Uterus (tissue), 4 donors: Measurements from ENCODE around the gene GPR17. TPM values are rescaled to one million over a fixed set of nuclear protein-coding genes. Genes with fewer than 3 reads are reported as not detected.

Experiments used
- DNase-seq, 2 donors: peaks; one replicate each; pipeline ENCODE4 v3.0.0-alpha.2; 2019 to 2020
- H3K27ac ChIP-seq, 2 donors: fragments of 200-600 bp; sonication (generic); 1 replicate in 1 of 2; 2 replicates in 1 of 2; pipeline ENCODE4 v1.5.1; 2016 to 2018
- H3K27me3 ChIP-seq, 2 donors: fragments of 200-600 bp; sonication (generic); one replicate each; pipeline ENCODE4 v1.5.1; 2018 to 2019; ENCODE audit warnings: control low read depth in 1 of 2
- H3K36me3 ChIP-seq, 2 donors: fragments of 200-600 bp; sonication (generic); one replicate each; pipeline ENCODE4 v1.5.1; 2019; ENCODE audit warnings: control low read depth in 1 of 2
- H3K4me1 ChIP-seq, 2 donors: fragments of 200-600 bp; sonication (generic); one replicate each; pipeline ENCODE4 v1.5.1; 2018 to 2019; ENCODE audit warnings: control low read depth in 1 of 2
- H3K4me3 ChIP-seq, 2 donors: fragments of 200-600 bp; sonication (generic); 1 replicate in 1 of 2; 2 replicates in 1 of 2; pipeline ENCODE4 v1.5.1; 2018 to 2019; ENCODE audit warnings: mild to moderate bottlenecking in 1 of 2
- H3K9me3 ChIP-seq, 2 donors: fragments of 200-600 bp; sonication (generic); one replicate each; pipeline ENCODE4 v1.5.1; 2019; ENCODE audit warnings: control low read depth in 1 of 2
- POLR2A ChIP-seq, 2 donors: fragments of 450-650 bp; IDR thresholded peaks; one replicate each; pipeline ENCODE4 v1.6.1; 2016; ENCODE audit warnings: antibody characterized with exemption in 2 of 2, mild to moderate bottlenecking in 1 of 2, moderate library complexity in 1 of 2
- intact Hi-C: fragments of 100-400 bp; cut with DNase I; formaldehyde crosslinking; loops from one replicate; pipeline ENCODE4 v1.15.1; 2023; ENCODE audit warnings: low total_unique reads
- total RNA-seq, 4 donors: library from RNA; depleted of rRNA in 3 of 4; stranded (reverse); fragments of >200 nt in 3 of 4; gene quantifications; one replicate each; pipeline versions ENCODE4 v1.1.0 to v1.2.4, GENCODE V29; 2014 to 2023
- TF ChIP-seq, protein P1 (sequence below), 4 experiments: fragments of 200-600 bp in 2 of 4; fragments of 450-650 bp in 2 of 4; sonication (generic) in 2 of 4; IDR thresholded peaks; one replicate each; pipeline ENCODE4 v1.5.1; 2016 to 2019; ENCODE audit warnings: antibody characterized with exemption in 4 of 4, mild to moderate bottlenecking in 2 of 4, moderate library complexity in 1 of 4
- donor health status: DM: yes; HTN: yes; CAD: no.

The GPR17 gene
- total RNA-seq, 4 donors from 2014 or later: 0.41 TPM; not detected in 3

DNA sequence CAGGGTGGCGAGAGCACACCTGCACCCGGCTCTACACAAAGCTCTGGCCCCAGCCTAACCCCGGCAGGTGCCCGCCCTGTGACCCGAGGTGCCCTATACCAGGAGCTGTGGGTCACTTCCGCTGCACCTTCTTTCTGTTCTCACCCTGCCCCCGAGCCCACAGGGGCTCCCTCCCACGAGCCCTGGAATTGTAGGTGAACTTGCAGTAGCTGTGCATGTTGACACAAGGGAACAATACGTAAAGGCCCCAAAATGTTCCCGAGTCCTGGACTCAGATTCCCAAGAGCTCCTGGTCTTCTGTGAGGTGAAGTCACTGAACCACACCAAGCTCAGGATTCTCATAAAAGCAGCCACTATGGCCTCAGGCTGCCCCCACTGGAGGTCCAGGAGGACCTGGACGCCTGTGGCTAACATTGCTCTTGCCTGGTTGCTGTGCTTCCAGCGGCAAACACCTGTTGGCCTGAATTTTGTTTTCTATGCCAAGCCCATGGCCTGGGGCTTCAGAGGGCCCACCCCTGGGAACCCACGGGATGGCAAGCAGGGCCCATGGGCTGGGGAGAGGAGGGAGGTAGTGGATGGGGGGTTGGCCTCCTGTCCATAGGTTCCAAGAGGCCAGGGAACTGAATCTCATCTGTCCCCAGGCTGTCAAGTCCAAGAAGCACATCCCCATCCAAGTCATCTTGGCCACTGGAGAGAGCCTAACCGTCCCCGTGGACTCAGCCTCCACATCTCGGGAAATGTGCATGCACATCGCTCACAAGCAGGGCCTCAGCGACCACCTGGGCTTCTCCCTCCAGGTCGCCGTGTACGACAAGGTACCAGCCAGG is 23.2 kb upstream of the GPR17 start:
- no peak for TF ChIP-seq POLR2A (IDR thresholded peaks at IDR 0.05)
- TF ChIP-seq, protein P1, sequence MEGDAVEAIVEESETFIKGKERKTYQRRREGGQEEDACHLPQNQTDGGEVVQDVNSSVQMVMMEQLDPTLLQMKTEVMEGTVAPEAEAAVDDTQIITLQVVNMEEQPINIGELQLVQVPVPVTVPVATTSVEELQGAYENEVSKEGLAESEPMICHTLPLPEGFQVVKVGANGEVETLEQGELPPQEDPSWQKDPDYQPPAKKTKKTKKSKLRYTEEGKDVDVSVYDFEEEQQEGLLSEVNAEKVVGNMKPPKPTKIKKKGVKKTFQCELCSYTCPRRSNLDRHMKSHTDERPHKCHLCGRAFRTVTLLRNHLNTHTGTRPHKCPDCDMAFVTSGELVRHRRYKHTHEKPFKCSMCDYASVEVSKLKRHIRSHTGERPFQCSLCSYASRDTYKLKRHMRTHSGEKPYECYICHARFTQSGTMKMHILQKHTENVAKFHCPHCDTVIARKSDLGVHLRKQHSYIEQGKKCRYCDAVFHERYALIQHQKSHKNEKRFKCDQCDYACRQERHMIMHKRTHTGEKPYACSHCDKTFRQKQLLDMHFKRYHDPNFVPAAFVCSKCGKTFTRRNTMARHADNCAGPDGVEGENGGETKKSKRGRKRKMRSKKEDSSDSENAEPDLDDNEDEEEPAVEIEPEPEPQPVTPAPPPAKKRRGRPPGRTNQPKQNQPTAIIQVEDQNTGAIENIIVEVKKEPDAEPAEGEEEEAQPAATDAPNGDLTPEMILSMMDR (IDR thresholded peaks at IDR 0.05): no peak
- intact Hi-C loops: no loop called here
- no peaks in the 10 kb centered on the region for H3K27me3 ChIP-seq
- no peak overlapping the region for H3K27ac ChIP-seq
- H3K4me1 ChIP-seq: no peaks in the 10 kb centered on the region
- no peaks in the 10 kb centered on the region for H3K36me3 ChIP-seq
- H3K9me3 ChIP-seq: no peaks in the 10 kb centered on the region
- peak in 1 of 2 donors; percentile 12 for DNase-seq
- H3K4me3 ChIP-seq: no peak overlapping the region

DNA sequence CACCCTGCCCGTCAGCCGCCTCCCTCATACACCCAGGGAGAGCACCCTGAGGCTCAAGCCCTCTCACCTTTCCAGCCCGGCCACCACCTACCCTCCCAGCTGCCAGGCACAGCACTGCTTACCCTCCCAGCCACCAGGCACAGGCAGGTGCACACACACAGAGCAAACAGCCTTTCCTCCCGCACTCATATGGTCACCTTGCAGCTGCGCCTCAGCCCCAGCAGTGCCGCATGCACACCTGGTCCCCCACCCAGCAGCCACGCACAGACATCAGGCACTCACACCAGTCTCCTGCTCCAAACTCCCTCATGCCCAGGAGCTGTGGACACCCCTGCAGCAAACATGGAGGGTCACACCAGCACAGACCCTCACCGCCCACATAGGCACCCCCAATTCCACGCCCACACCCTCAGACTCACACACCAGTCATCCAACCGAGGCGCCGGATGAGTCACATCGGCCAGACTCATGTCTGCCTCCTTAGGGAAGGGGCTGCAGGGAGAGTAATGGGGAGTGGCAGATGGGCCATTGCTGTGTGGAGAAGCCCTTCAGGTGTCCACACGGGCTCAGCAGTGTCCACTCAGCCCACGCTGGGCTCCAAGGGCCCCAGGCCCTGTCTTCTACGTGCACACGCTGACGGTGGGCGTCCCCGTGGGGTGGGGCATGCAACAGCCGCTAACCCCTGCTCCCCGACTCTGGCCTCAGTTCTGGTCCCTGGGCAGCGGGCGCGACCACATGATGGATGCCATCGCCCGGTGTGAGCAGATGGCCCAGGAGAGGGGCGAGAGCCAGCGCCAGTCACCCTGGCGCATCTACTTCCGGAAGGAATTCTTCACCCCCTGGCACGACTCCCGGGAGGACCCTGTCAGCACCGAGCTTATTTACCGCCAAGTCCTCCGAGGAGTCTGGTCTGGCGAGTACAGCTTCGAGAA is 22.3 kb upstream of the GPR17 start:
- intact Hi-C loops: no loop called here
- Histone ChIP-seq H3K27me3 (no peaks in the 10 kb centered on the region), H3K4me1 (no peaks in the 10 kb centered on the region), H3K36me3 (no peaks in the 10 kb centered on the region), H3K9me3 (no peaks in the 10 kb centered on the region), H3K4me3 (no peak overlapping the region), H3K27ac (no peak overlapping the region)
- DNase-seq: peak in 1 of 2 donors; percentile 8
- no peak for TF ChIP-seq POLR2A (IDR thresholded peaks at IDR 0.05)
- TF ChIP-seq, protein P1 (IDR thresholded peaks at IDR 0.05): no peak

DNA sequence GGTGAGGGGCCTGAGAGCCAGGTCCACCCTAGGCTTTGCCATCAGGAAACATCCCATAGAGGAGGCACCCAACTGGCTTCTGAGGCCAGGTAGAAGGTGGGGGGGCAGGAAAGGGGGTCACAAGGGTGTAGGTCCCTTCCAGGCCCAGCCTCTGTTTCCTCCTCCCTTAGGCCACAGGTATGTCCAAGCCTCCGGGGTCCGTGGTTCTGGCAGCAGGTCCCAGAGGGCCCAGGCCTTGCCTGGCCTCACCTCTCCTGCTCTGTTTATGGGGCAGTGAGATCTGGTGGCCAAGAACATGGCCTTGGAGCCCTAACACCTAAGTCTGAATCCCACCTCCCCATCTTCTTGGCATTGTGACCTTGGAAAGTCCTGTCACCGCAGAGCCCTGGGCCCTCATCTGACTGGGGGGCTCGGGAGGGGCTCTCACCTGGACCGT is 21.6 kb upstream of the GPR17 start:
- H3K27me3 ChIP-seq: no peaks in the 10 kb centered on the region
- intact Hi-C loops: no loop called here
- DNase-seq: no peak
- H3K4me1 ChIP-seq: no peaks in the 10 kb centered on the region
- TF ChIP-seq, protein P1 (IDR thresholded peaks at IDR 0.05): no peak
- TF ChIP-seq POLR2A (IDR thresholded peaks at IDR 0.05): no peak
- no peaks in the 10 kb centered on the region for H3K36me3 ChIP-seq
- no peak overlapping the region for H3K4me3 ChIP-seq
- no peak overlapping the region for H3K27ac ChIP-seq
- no peaks in the 10 kb centered on the region for H3K9me3 ChIP-seq

DNA sequence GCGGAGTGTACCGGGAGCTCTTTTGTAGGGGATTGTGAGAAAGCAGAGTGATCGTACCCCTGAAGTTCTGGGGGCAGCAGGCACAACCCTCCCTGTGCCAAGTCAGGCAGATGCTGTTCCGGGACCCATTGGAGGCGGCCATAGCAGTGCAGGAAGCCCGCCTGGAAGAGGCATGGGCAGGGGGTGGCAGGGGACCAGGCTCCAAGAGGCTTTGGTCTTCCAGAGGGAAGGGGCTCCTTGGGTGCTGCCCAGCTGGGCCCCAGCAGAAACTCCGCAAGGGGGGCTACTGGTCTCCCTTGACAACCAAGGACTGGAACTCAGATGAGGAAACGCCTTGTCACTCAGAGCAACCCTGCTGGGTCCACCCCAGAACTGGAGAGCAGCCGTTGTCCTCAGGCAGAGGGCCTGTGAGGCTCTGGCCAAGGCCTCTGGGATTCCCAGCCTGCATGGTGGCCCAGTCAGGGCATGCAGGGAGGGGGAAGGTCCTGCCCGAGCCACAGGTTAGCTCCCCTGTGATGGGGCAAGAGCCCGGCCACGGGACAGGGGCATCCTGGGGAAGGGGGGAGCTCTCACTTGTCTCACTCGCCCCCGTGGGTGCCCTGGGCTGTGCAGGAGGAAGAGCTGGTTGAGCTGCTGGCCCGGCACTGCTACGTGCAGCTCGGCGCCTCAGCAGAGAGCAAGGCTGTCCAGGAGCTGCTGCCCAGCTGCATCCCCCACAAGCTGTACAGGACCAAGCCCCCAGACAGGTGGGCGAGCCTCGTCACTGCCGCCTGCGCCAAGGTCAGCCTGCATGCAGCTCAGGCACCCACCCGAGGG is 21.0 kb upstream of the GPR17 start:
- Histone ChIP-seq H3K9me3 (no peaks in the 10 kb centered on the region), H3K4me1 (no peaks in the 10 kb centered on the region), H3K36me3 (no peaks in the 10 kb centered on the region), H3K4me3 (no peak overlapping the region), H3K27me3 (no peaks in the 10 kb centered on the region), H3K27ac (no peak overlapping the region)
- DNase-seq: no peak
- intact Hi-C loops: no loop called here
- TF ChIP-seq, protein P1 (IDR thresholded peaks at IDR 0.05): no peak
- TF ChIP-seq POLR2A (IDR thresholded peaks at IDR 0.05): no peak
